ENCODE data around the gene IGSF11.

Gene IGSF11

GRCh38 chr3:118948146-118948545 lies 86.5 kb downstream of the IGSF11 start:
- DNase-seq (ENCODE audit: low spot score) = no peak

GRCh38 chr3:118946449-118946848 lies 88.2 kb downstream of the IGSF11 start:
- DNase-seq (ENCODE audit: low spot score) = no peak

DNA sequence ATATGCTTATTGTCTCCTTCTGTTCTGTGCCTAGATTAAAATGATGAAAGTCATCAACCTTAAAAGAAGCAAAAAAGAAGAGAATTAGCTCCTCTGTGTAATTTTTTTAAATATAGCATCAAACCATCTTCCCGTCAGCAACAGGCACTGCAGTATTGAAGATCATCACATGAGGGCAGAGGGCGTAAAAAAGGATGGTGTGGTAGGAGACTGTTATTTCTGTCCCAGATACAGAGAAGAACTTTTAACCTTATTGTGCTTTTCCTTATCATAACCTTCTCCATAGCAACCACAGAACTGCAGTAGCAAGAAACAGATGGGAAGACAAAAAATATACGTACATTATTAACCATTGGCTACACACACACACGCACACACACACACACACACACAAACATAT lies 88.8 kb downstream of the IGSF11 start:
- no peak for DNase-seq (ENCODE audit: low spot score)

GRCh38 chr3:118943597-118943996 lies 91.0 kb downstream of the IGSF11 start:
- no peak for DNase-seq (ENCODE audit: low spot score)

DNA sequence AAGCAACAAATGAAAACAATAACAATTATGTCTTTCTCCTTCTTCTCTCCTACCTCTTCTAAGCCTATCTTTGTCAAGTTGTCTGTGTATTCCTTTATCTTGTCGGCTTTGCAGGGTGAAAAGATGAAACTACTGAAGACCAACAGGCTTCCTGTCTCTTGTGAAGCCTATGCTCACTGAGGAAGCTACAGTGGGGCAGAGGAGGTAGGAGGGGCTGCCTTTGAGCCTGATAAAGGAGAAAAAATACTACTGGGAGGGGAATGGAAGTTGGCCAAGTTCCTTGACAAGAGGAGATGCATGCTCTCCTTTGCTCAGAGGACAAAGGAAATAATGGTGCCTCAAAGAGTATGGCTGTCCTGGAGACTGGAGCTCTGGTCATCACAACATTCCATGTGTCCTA lies 92.0 kb downstream of the IGSF11 start:
- no peak for DNase-seq (ENCODE audit: low spot score)

- no peak for DNase-seq (ENCODE audit: low spot score)
Measured at GRCh38 chr3:118942195-118942594, 92.5 kb downstream of the IGSF11 start.

GRCh38 chr3:118941236-118941635 lies 93.4 kb downstream of the IGSF11 start:
- peak; percentile 42 for DNase-seq (ENCODE audit: low spot score)

DNA sequence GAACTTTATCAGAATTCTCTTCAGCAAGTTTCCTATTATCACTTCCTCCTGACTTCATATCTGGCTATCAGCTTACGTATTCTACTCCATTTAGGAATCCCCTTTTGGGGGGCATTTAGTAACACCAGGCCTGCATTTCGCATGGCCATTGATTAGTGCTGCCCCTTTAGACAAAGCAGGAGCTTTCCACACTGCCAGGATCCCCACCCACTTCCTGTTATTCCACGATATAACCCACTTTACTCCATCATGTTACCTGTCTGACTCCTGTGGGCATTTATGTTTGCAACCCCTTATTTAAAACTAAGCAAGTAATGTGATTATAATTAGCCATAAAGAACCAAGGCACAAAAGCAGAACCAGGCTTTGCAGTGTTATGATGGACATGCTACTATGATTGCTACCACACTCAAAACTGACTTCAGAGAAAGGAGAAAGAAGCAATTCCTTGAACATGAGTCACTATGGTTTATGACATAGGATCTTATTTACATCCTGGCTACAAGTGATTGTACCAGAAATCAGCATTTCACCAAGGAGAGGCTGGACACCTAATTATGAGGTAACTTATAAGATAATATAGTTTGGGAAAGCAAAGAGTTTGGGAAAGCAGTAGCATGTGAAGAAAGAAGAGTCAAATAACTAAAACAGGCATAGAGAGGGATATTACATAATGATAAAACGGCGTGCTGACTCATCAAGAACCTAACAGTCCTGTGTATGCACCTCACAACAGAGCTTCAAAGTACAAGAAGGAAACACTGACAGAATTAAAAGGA lies 96.3 kb downstream of the IGSF11 start:
- peak; percentile 15 for DNase-seq (ENCODE audit: low spot score)

DNA sequence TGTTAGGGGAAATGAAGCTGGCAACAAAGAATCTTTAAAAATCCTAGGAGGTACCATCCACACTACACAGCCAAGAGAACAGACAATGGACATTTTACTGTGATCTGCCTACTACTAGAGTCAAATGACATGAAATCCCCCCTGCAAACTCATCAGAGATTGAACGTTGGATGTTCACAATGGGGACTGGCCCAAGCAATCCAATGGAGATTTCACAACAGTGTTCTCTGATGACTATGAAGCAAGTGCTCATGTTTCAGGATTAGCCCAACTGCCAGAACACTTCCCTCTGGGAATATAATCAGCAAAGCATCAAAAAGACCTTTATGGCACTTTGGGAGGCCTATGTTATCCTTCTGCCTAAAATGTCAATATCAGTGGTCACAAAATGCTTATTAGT lies 97.8 kb downstream of the IGSF11 start:
- DNase-seq (ENCODE audit: low spot score) = no peak

DNA sequence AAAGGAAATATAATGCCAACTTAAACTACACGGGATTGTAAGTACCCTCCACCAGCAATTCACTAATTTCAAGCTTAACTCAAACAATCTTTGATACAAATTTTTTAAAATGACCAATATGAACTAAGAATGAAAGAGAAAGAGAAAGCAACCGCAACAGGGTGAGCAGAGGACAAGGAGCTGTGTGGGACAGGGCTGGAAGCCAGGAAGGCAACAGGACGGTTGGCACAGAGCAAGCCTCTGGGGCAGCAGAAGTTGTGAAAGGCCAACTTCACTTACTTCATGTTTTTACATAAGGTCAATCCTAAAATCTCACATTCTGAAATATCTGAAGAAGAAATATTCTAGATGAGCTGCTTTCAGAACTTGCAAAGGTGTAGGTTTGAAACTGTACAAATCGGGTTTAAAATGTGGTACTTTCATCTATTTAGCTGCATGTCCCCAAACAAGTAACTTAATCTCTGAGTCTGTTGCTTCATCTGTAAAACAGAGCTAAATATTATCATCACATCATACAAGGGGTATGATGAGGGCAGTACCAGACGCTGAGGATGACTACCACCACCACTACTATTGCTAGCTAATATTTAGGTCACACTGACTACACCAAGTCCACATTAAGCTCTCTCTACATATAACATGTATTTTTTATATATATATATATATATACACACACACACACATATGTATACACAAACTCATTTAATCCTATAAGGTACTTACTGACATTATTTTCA lies 101.7 kb downstream of the IGSF11 start:
- no peak for DNase-seq (ENCODE audit: low spot score)

DNA sequence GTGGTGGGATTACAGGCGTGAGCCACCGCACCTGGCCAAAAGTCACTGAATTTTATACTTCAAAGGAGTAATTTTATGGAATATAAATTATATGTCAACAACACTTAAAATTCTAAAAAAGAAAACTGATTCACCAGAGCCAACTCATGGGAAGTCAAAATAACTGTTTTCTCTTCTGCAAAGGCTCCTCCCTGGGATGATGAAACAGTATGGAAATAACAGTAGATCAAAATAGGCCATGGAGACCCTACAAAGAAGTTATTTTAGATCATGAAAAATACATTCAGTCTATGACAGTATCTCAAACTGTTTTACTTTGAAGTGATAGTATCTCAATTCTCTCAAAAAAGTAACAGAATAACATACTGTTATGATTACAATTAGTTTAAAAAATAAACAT lies 102.7 kb downstream of the IGSF11 start:
- DNase-seq (ENCODE audit: low spot score) = no peak

DNA sequence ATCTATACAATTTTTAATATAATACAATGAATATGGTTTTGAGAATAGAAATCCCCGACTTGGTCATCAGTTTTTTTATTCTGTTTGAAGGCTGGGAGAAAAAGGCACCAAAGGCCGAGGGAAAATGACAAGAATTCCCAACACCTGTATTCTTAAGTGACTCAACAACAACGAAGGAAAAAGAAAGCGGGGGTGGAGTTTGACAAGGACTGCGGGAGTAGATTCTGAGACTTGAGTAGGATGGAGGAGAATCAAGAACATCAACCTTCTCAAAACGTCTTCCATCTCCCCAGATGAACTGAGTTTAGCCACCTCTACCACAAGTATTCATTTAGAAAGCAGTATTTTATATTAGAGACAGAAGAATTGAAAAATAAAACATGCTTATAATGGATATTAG lies 107.2 kb downstream of the IGSF11 start:
- DNase-seq (ENCODE audit: low spot score) = no peak

- no peak for DNase-seq (ENCODE audit: low spot score)
Measured at GRCh38 chr3:118912188-118912587, 122.5 kb downstream of the IGSF11 start.

DNA sequence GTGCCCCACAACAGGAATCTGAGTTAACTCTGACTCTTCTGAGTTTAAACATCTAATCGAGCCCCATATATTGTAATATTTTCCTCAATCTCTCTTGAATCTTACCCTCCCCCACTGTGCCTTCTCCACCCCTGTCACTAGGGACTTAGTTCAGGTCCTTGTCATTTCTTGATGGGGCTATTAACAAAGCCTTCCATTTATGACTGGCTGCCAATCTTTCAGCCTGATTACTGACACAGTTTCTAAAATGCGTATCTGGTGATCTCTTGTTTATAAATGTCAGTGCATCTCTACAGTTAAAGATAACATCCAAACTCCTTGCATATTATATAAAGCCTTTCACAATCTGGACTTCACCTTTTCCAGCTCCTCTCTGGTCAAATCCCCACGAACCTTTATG lies 124.3 kb downstream of the IGSF11 start:
- DNase-seq (ENCODE audit: low spot score) = no peak

- no peak for DNase-seq (ENCODE audit: low spot score)
Measured at GRCh38 chr3:118909763-118910162, 124.9 kb downstream of the IGSF11 start.

- DNase-seq (ENCODE audit: low spot score) = no peak
Measured at GRCh38 chr3:118907909-118908308, 126.7 kb downstream of the IGSF11 start.

- DNase-seq (ENCODE audit: low spot score) = peak; percentile 13
Measured at GRCh38 chr3:118900737-118901525, 133.7 kb downstream of the IGSF11 start.

DNA sequence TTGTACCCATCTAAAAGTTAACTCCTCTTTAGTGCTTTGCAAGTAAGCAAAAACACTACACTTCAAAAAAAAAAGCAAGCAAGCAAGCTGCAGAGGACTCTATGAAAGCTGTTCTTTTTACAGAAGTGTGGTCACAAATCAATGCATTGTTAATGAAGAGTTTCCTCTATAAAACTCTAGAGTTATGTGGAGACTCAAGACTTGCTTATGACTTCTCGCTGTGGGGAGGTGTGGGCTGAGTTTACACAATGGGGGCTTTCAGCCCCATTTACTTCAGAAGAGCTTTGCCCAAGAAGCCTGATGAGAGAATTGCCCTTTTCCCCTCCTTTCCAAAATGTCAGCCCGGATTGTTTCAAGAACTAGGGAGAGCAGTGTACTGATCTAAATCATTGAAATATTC lies 144.4 kb downstream of the IGSF11 start:
- DNase-seq (ENCODE audit: low spot score) = no peak

DNA sequence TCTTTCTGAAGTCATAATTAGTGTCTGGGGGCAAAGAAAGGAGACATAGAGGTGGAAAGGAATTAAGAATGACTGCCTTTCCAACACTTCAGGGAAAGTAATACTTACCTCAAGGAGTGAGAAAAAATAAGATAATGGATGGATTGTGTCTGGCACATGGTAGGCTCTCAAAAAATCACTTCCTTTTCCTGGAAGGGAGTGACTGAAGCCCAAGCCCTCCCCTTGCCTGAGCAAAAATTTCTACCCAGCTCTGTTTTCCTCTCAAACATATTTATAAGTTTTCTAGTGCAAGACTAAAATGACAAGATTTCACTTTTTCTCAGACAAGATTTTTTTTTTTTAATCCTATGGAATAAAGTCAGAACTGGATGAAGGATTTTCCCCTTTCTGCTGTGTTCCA lies 145.0 kb downstream of the IGSF11 start:
- DNase-seq (ENCODE audit: low spot score) = no peak

DNA sequence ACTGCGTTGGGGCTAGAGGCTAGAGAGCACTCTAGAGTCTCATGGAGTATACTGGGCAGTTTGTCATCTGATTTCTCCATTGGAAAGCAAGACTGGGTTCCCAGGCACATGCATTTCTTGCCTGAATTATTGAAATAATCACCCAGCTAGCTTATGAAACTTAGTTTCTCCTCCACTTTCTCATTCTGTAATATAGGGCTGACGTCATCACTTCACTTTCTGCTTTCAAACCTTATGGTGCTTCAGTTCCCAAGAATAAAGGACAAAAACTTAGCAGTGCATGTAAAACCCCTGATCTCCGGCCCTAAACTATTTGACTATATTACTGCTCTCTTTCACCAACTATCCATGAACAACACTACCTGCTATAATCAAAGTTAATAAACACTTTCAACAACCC lies 147.9 kb downstream of the IGSF11 start:
- DNase-seq (ENCODE audit: low spot score) = no peak

DNA sequence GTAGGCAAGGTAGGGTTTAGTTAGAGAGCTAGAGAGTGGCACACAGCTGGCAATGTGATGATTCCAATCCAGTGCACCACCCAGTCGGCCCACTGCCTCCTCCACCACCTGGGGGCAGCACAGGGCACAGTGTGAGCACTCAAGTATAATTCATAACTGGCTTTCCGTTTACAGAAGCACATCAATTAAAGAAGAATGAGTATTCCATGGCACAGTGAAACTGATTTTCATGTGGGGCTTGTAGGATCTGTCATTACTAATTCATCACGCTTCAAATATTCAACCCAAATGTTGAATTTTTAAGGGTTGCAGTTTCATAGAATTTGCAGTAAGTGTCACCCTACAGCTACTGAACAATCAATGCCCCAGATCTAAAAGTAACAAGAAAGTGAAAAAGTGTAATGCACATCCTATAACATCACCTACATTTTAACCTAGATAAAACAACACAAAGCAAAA lies 149.9 kb downstream of the IGSF11 start:
- DNase-seq (ENCODE audit: low spot score) = peak; percentile 74

- peak; percentile 67 for DNase-seq (ENCODE audit: low spot score)
Measured at GRCh38 chr3:118882353-118882947, 152.2 kb downstream of the IGSF11 start.
